Stimulated activated naive CD8-positive, alpha-beta T cell treated with anti-CD3 and anti-CD28 coated beads, Interleukin-15, Interleukin-2, amounts not matched to agents 100 U/mL and 50 U/mL, for 24 hours (primary cell): ENCODE results near the gene CCDC51.
A peak's percentile ranks its signal among the peaks of the same experiment; 100 is the strongest.
"Not testable (repeated sequence)": the region's sequence is repeated elsewhere in the genome, so short reads cannot be mapped to it uniquely, and the experiment has no call there.

ENCODE experiments used
- ATAC-seq: fragments of 150-1000 bp; cut with Tn5 transposase; one replicate; pipeline ENCODE4 v1.10.0; 2021
- DNase-seq: peaks from one replicate; pipeline ENCODE4 v3.0.0; 2021

CCDC51 gene, protein sequence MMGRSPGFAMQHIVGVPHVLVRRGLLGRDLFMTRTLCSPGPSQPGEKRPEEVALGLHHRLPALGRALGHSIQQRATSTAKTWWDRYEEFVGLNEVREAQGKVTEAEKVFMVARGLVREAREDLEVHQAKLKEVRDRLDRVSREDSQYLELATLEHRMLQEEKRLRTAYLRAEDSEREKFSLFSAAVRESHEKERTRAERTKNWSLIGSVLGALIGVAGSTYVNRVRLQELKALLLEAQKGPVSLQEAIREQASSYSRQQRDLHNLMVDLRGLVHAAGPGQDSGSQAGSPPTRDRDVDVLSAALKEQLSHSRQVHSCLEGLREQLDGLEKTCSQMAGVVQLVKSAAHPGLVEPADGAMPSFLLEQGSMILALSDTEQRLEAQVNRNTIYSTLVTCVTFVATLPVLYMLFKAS

DNA sequence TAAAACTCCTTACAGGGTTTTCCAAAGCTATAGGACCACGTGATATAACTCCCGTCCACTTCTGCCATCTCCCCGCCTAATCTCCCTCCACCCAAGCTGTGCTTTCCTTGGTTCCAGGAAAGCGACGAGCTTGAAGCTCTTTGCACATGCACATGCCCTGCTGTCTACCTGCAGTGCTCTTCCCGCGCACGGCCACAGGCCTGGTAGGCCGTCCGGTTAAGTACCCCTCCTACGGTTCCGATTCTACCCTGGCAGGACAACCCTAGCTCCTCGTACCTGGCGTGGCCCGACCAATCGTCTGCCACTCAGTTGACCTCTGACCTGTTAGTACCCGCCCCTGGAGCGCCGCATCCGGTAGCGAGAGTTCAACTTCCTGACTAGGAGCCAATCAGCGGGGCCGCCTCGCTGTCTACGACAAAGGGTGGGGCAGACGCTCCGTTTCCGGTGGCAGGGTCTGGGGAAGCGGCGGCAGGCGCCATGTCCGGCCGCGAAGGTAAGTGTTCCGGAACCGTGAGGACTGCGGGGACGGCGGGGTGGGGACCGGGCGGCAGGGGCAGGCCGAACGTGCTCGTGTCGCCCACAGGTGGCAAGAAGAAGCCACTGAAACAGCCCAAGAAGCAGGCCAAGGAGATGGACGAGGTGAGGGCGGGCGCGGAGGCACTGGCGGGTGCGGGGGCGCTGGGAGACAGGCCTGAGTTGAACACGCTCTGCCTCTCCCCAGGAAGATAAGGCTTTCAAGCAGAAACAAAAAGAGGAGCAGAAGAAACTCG, at the start of gene CCDC51, which contains the start of gene TMA7:
Gene CCDC51 (minus strand): TSS at position 300 of the 770 bp plus-strand sequence. CDS start 4,991 bp downstream, outside the sequence.
Gene TMA7 (plus strand): TSS at position 438 of the 770 bp plus-strand sequence. CDS start 40 bp downstream, at position 478.
- peak; percentile 99 for ATAC-seq
- peak; percentile 98 for DNase-seq

DNA sequence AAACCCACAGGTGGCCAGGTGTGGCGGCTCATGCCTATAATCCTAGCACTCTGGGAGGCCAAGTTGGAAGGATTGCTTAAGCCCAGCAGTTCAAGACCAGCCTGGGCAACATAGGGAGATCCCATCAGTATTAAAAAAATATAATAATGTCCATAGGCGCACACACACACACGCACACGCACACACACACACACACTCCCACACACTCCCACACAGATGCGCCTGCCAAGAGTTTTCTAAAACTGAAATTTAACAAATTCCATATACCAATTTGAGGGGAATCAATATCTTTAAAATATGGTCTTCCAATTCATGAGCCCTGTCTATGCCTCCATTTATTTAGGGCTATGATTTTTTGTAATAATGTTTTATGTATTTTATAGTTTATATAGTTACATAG, 47.0 kb upstream of the CCDC51 start:
- DNase-seq = no peak
- ATAC-seq = no peak

DNA sequence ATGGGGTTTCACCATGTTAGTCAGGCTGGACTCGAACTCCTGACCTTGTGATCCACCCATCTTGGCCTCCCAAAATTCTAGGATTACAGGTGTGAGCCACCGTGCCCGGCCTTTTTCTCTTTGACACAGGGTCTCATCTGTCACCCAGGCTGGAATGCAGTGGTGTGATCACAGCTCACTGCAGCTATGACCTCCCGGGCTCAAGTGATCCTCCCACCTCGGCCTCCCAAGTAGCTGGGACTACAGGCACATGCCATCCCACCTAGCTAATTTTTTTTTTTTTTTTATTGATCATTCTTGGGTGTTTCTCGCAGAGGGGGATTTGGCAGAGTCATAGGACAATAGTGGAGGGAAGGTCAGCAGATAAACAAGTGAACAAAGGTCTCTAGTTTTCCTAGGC, 42.9 kb upstream of the CCDC51 start:
- not testable (repeated sequence) for ATAC-seq, DNase-seq

DNA sequence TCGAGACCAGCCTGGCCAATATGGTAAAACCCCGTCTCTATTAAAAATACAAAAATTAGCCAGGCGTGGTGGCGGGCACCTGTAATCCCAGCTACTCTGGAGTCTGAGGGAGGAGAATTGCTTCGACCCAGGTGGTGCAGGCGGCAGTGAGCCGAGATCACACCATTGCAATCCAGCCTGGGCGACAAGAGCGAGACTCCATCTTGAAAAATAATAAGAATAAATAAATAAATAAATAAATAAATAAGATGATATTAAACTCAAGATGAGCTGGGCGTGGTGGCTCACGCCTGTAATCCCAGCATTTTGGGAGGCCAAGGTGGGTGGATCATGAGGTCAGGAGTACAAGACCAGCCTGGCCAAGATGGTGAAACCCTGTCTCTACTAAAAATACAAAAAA, 41.0 kb upstream of the CCDC51 start:
- ATAC-seq, DNase-seq: not testable (repeated sequence)

DNA sequence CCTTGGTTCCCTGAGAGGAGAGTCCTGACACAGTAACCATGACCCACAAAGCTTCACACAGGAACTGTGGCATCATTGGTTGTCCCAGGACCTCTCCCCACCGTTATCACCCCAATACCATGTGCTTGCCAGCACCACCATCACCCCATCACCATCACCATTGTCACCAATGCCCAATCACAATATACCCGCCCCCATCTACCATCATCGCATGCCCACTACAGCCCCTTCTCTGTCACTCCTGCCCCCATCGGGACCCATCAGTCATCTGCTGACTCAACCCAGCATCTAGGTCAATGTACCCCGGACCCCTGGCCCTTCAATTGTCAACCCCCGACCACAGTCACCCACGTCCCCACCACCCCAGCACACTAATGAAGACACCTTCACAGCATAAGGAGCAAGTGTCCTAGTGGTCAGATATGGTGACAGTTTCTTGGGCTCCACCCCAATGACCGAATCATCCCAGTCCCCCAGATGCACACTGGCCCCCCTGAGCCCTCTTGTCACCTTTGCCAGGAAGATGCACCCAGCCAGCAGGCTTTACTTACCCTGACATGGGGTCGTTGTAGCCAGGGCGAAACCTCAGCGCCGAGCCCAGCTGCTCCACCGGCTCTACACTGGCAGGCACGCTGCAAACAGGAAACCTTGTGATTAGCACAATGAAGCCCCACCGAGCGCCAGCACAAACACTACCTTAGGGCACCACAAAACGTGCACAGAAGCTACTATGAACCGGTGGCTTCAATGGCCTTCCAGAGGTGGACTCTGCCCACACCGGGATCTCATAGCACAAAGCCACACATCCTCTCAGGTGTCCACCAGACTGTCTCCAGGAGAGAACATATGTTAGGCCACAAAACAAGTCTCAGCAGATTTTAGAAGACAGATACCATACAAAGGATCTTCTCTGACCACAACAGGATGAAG, 39.0 kb upstream of the CCDC51 start:
- peak; percentile 62 for DNase-seq
- peak; percentile 71 for ATAC-seq

DNA sequence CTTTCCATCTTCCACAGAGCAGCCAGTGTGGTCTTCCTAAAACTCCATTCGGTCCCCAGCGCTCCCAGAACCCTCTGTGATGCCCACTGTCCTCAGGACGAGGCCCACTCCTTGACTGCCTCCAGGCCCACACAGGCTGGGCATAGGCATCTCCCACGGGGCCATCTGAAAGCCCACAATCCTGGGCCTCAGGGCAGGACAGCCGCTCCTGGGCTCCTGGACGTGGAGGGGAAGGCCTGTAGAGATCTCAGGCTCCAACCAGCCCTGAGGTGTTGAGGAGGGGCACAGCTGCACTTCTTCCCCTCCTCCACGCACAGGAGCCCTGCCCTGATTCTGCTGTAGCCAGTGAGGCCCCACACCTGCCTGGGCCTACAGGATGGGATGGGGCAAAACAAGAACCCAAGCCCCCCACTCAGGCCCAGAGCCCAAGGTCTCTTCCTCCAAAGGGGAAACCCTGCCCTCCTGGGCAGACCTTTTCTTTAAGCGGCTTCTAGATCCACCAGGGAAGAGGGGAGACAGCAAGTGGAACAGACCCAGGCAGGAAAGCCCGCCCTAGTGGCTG, 38.1 kb upstream of the CCDC51 start:
- DNase-seq (no peak), ATAC-seq (no peak)

DNA sequence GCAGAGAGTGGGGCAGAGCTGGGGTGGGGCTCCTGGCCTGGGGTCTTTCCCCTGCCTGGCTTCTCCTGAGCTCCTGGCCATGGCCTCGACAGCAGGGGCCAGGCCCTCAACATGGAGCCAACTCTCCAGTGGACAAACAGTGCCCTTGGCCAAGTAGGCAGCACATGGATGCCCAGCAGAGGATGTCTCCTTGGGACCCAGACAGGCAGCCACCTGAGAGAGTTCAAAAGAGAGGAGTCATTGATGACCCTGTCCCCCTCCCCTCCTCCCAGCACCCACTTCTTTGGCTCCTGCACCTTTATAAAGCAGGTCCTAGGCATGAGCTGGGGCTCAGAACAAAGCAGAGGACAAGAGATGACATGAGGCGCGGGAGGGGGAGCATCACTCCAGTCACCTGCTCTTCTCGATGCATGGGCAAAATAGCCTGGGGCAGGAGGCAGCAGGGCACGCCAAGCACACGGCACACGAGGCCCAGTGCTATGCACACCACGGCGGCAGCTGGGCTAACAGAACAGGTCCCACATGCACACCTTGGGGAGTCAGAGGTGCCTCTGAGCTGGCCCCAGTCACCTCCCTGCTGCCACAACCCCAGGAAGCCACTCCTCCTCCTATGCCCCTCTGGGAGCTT, 36.6 kb upstream of the CCDC51 start:
- no peak for DNase-seq
- no peak for ATAC-seq

DNA sequence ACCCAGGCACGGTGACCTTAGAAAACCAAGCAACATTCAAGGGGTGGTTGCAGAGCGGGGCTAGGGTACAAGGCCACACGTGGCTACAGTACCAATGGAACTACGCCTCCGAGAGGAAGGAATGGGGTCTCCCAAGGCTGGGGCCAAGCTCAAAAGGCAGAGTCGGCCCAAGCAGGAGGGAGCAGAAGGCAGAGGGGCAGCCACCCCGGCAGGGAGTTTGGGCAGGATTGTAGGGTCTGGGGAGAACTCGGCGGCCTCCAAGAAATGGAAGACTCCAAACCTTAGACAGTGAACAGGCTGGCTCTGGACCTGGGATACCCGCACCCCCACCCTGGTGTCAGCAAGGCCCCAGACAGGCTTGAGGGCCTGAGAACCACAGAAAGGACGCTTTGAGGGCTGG, 35.3 kb upstream of the CCDC51 start:
- no peak for DNase-seq
- no peak for ATAC-seq

DNA sequence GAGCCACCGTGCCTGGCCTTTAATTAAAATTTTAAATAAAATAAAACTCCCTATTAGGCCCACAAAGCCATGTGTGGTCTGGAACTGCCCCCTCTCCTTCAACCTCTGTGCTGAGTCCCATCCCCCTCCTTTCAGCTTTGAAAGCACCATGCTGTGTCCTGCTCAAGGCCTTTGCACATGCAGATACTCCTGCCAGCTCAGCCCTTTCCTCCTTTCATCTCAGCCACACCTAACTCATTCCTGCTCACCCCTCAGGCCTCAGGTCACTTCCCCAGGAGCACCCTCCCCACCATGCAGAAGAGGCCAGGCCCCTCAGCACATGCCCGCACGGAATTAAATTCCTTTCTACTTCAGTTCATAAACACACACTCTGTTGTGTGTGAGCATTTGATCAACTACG, 34.7 kb upstream of the CCDC51 start:
- DNase-seq (no peak), ATAC-seq (no peak)

DNA sequence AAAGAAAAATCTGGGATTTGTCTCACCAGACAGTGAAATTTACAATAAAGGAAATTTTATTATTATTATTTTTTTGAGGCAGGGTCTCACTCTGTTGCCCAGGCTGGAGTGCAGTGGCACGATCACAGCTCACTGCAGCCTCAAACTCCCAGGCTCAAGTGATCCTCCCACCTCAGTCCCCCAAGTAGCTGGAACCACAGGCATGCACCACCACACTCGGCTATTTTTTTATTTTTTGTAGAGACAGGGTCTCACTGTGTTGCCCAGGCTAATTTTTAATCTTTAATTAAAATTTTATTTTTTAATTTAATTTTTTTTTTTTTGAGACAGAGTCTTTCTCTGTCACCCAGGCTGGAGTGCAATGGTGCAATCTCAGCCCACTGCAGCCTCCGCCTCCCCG, 34.1 kb upstream of the CCDC51 start:
- not testable (repeated sequence) for ATAC-seq, DNase-seq

DNA sequence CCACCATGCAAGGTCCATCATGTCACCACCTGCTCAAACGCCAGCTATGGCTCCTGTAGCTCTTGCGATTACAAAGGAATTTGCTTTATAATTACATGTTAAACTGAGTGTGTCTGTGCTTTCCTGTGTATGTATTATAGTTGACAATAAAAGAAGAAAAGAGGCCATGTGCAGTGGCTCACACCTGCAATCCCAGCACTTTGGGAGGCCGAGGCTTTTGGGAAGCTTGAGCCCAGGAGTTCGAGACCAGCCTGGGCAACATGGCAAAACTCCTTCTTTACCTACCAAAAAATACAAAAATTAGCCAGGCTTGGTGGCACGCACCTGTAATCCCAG, 33.7 kb upstream of the CCDC51 start:
- no peak for DNase-seq

DNA sequence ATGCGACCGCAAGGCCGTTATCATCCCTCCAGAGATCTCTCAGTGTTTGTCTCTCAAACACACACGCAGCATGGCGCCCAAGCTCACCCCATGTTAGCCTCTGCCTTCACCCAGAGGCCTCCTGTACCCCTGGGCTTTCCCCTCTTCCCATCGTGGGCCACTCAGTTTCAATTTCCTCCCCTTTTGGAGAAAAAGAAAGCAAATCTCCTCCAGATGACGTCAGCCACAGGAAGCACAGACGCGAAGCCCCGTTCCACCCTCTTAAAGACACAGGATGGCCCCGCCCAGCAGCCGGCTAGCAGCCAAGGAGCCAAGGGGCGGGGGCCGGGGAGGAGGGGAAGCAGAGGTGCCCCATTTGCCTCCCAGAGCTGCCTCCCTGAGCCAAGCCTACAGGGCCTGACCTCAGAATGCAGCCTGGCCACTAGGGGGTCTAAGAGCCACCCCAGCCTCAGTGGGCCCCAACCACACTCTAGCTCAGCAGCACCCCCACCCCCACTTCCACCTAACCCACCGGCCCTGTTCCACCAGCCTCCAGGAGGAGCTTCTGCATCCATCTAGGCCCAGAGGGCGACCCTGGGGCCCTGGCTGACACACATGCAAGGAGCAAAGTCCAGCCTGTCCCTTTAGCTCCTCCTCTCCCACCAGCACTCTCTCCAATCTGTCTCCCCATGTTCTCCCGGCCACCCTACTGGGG, 33.2 kb upstream of the CCDC51 start:
- ATAC-seq = peak; percentile 91
- DNase-seq = peak; percentile 98

More for the DNA sequence above, 33.7 kb upstream of the CCDC51 start:
- no peak for ATAC-seq

DNA sequence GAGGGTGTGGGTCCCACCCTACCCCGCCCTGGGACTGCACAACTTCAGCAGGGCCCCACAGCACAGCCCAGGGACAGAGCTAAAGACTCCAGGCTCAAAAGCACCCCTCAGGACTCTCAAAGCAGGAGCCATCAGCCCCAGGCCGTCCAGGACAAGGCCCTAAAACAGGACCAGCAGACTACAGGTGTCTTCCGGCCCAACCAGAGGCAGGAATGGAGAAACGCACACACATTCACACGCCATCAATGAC, 32.7 kb upstream of the CCDC51 start:
- DNase-seq (no peak), ATAC-seq (peak; percentile 29)

DNA sequence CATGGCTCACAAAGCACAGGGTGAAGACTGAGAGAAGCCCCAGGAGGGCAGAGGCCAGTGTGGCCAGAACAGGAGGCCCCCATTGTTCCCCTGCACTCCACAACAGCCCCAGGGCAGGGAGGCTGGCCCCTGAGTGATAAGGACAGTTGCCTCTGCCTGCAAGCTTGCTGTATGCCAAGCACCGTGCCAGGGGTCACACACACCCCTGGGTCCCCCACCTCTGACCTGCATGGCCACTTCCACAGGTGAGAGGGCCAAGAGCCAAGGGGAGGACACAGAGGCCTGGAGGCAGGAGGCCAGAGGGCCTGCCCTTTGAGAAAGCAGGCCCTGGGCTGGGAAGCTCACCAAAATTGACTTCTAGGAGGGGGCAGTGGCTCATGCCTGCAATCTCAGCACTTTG, 30.4 kb upstream of the CCDC51 start:
- no peak for DNase-seq
- no peak for ATAC-seq

DNA sequence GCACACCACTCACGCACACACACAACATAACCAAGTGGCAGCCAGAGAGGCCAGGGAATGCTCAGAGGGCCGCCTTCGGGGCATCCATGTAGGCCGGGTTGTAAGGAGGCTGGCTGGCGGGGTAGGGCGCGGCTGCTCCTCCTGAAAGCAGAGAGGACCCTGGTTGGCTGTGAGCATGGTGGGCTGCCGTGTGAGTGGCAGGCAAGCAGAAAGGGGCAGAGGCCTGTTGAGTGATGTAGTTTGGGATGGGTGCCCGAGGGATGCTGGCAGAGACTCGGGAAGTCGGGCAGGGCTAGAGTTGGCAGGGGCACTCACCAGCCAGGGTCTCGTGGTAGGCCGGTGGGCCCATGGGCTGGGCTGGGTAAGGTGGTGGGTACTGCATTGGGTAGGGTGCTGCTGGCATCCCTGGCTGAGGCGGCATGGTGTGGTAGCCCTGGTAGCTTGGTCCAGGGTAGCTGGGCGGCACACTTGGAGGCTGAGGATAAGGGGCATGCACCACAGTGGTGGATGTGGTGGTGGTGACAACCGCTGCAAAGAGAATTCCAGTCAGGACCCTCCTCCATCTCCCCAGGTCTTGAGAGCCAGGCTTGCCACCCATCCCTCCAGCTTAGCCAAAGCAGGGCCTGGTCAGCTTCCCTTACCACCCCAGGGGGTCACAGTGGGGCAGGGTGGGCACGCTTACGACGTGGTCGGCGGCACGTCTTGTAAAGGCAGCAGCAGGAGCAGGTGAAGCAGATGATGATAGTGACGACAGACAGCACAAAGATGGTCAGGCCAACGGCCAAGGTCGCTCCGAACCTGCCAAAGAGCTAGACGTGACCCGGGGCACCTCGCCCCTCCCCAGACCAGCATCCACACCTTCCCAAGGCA, 29.4 kb upstream of the CCDC51 start:
- DNase-seq (no peak), ATAC-seq (no peak)

DNA sequence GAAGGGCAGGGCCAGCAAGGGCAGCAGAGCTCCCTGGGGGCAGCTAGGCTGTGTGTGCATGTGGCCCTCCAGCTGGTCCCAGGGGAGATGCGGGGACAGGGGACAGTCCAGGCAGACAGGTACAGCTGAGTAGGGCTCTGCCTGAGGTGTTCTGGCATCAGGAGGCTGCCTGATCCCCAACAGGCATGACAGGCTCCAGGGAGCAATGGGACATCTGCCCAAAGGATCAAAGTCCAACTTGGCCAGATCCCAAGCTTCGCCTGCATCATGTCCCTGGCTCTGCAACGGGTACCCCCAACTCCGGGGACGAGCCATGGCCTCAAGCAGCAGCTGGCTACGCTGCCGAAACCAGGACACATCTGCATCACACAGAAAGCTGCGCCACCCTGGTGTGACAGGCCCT, 28.4 kb upstream of the CCDC51 start:
- DNase-seq (no peak), ATAC-seq (no peak)

DNA sequence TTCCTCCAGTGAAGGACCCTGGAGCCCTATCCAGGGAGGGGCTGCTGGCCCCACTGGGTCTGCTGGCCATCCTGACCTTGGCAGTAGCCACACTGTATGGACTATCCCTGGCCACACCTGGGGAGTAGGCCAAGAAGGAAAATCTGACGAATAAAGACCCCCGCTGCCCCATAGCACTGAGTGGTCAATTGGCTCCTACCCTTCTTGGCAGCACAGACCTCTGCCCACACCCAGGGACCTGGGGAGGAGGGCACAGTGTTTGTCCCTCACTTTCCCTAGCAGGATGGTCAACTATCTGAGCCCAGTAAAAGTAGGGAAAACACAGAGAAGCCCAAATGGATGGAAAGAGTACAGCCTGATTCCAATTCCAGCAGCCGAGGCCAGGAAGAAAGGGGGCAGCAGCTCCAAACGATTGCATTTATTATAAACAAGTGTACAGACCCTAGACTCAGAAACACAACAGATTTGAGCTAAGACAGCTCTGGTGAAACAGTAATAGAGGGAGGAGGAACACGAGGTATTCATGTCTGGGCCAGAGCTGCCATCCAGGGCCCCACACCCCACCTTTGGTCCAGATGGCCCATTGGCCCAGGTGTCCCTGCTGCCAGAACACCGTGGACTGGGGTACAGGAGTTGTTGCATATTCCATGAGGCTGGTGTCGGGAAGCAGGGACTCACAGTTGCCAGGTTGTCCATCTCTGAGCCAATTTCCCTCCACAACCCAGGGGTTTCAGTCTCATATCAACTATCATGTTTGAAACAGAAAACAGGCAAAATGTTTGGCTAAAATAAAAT, 27.8 kb upstream of the CCDC51 start:
- no peak for ATAC-seq
- DNase-seq = no peak

DNA sequence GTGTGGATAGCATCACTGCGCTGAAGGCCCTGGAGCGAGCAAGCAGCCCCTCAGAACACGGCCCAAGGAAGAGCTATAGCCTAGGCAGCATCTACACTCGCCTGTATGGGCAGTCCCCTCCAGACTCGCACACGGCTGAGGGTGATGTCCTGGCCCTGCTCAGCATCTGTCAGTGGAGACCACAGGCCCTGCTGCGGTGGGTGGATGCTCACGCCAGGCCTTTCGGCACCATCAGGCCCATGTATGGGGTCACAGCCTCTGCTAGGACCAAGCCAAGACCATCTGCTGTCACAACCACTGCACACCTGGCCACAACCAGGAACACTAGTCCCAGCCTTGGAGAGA, 27.2 kb upstream of the CCDC51 start:
- DNase-seq (no peak), ATAC-seq (no peak)

DNA sequence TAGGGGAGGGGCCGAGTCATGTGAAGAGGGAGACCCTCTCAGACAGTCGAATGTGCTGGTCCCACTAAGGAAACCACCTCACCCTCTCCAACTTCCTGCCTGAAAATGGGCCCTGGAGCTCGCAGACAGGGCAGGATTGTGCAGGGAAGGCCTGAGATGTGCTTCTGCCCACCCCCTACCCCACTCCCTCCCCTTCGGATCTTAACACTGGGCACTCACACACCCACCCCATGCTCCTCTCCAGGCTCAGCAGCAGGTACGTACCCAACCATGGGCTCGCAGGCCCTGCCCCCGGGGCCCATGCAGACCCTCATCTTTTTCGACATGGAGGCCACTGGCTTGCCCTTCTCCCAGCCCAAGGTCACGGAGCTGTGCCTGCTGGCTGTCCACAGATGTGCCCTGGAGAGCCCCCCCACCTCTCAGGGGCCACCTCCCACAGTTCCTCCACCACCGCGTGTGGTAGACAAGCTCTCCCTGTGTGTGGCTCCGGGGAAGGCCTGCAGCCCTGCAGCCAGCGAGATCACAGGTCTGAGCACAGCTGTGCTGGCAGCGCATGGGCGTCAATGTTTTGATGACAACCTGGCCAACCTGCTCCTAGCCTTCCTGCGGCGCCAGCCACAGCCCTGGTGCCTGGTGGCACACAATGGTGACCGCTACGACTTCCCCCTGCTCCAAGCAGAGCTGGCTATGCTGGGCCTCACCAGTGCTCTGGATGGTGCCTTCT, 26.6 kb upstream of the CCDC51 start:
- ATAC-seq (peak; percentile 34), DNase-seq (peak; percentile 47)
